DMS79 treated with DMSO at 0.1 percent for 48 hours (cell line): ENCODE results near the gene SLC50A1.
"Not testable (repeated sequence)": the region's sequence is repeated elsewhere in the genome, so short reads cannot be mapped to it uniquely, and the experiment has no call there.

Experiments
- DNase-seq: peaks from one replicate; lab custom pipeline; 2025; lab: John Stamatoyannopoulos, UW

SLC50A1 gene

GRCh38 chr1:155134880-155135414 lies 705 bp upstream of the SLC50A1 start:
- peak; percentile 30 for DNase-seq

- peak; percentile 12 for DNase-seq
Observed at GRCh38 chr1:155136748-155137147, 1.1 kb downstream of the SLC50A1 start.

- no peak for DNase-seq
Observed at GRCh38 chr1:155137154-155137949, 1.7 kb downstream of the SLC50A1 start.

GRCh38 chr1:155139895-155140629 lies 4.4 kb downstream of the SLC50A1 start, which contains the start of gene DPM3:
DPM3 (minus strand) TSS chr1:155140531; CDS start chr1:155140240, 291 bp downstream.
- DNase-seq, result peak; percentile 73

- no peak for DNase-seq
Observed at GRCh38 chr1:155140630-155140953, 4.9 kb downstream of the SLC50A1 start.

GRCh38 chr1:155141749-155142148 lies 6.1 kb downstream of the SLC50A1 start:
- no peak for DNase-seq

GRCh38 chr1:155145491-155145890 lies 9.8 kb downstream of the SLC50A1 start:
- no peak for DNase-seq

- DNase-seq, result not testable (repeated sequence)
Observed at GRCh38 chr1:155155996-155156643, 20.5 kb downstream of the SLC50A1 start.

- DNase-seq, result no peak
Observed at GRCh38 chr1:155158991-155159390, 23.3 kb downstream of the SLC50A1 start.

GRCh38 chr1:155160128-155160527 lies 24.5 kb downstream of the SLC50A1 start:
- DNase-seq, result no peak

GRCh38 chr1:155162631-155163030 lies 27.0 kb downstream of the SLC50A1 start:
- DNase-seq, result not testable (repeated sequence)

- not testable (repeated sequence) for DNase-seq
Observed at GRCh38 chr1:155163785-155164184, 28.1 kb downstream of the SLC50A1 start.

GRCh38 chr1:155164625-155165024 lies 29.0 kb downstream of the SLC50A1 start:
- not testable (repeated sequence) for DNase-seq

GRCh38 chr1:155166051-155166470 lies 30.4 kb downstream of the SLC50A1 start:
- no peak for DNase-seq

GRCh38 chr1:155166471-155167165 lies 31.0 kb downstream of the SLC50A1 start:
- no peak for DNase-seq

- DNase-seq, result peak; percentile 76
Observed at GRCh38 chr1:155167166-155168104, 31.8 kb downstream of the SLC50A1 start.

GRCh38 chr1:155168105-155168445 lies 32.4 kb downstream of the SLC50A1 start:
- DNase-seq, result not testable (repeated sequence)

GRCh38 chr1:155168456-155169210 lies 33.0 kb downstream of the SLC50A1 start:
- no peak for DNase-seq

- no peak for DNase-seq
Observed at GRCh38 chr1:155169541-155169940, 33.9 kb downstream of the SLC50A1 start.
